Keratinocyte (primary cell): ENCODE data around the gene ACAD11. TPM values are rescaled to one million over a fixed set of nuclear protein-coding genes. Genes with fewer than 3 reads are reported as not detected.
"Not testable (repeated sequence)": the region's sequence is repeated elsewhere in the genome, so short reads cannot be mapped to it uniquely, and the experiment has no call there.

Source experiments
- DNase-seq: peaks from one replicate; pipeline ENCODE4 v3.0.0-alpha.2; 2011; ENCODE audit warnings: low read depth, missing footprints, low spot score
- FAIRE-seq: peaks from 2 replicates; lab custom pipeline; 2011; peaks lifted over from hg19 to GRCh38; lab: Jason Lieb, UNC
- H2AFZ ChIP-seq: 2 replicates; pipeline ENCODE4 v1.6.0; 2012; ENCODE audit warnings: low read length, control low read depth, inconsistent platforms; ENCODE audit not compliant: control insufficient read depth
- H3K27ac ChIP-seq: 2 replicates; pipeline ENCODE4 v1.5.1; 2011; ENCODE audit warnings: low read length; ENCODE audit not compliant: control insufficient read depth, insufficient read depth
- H3K27me3 ChIP-seq: 3 replicates; pipeline ENCODE4 v1.6.0; 2011; ENCODE audit warnings: low read length; ENCODE audit not compliant: control insufficient read depth, insufficient read depth; ENCODE audit errors: extremely low read depth
- H3K36me3 ChIP-seq, 2 experiments: 2 replicates in 1 of 2; 3 replicates in 1 of 2; pipeline ENCODE4 v1.5.1; 2011; ENCODE audit warnings: low read length in 2 of 2, mild to moderate bottlenecking in 1 of 2; ENCODE audit not compliant: control insufficient read depth in 2 of 2, insufficient read depth in 2 of 2; ENCODE audit errors: extremely low read depth in 1 of 2
- H3K4me1 ChIP-seq: 3 replicates; pipeline ENCODE4 v1.5.1; 2011; ENCODE audit warnings: low read length; ENCODE audit not compliant: control insufficient read depth, insufficient read depth; ENCODE audit errors: extremely low read depth
- H3K4me2 ChIP-seq: 3 replicates; pipeline ENCODE4 v1.6.0; 2011; ENCODE audit warnings: low read depth, low read length; ENCODE audit not compliant: control insufficient read depth, insufficient read depth; ENCODE audit errors: extremely low read depth
- H3K4me3 ChIP-seq, 3 experiments: fragments of 200-600 bp in 1 of 3; sonication (generic) in 1 of 3; 2 replicates in 2 of 3; 3 replicates in 1 of 3; pipeline ENCODE4 v1.5.1; 2011 to 2016; ENCODE audit warnings: low read length in 3 of 3, mild to moderate bottlenecking in 3 of 3, control low read depth in 2 of 3, inconsistent platforms in 1 of 3, low read depth in 1 of 3, mixed read lengths in 1 of 3, mixed run types in 1 of 3, moderate library complexity in 1 of 3; ENCODE audit not compliant: control insufficient read depth in 2 of 3, insufficient read depth in 2 of 3; ENCODE audit errors: extremely low read depth in 1 of 3
- H3K79me2 ChIP-seq: 2 replicates; pipeline ENCODE4 v1.6.0; 2012; ENCODE audit warnings: low read length; ENCODE audit not compliant: control insufficient read depth, insufficient read depth
- H3K9ac ChIP-seq: 3 replicates; pipeline ENCODE4 v1.6.0; 2011; ENCODE audit warnings: low read length; ENCODE audit not compliant: control insufficient read depth, insufficient read depth; ENCODE audit errors: extremely low read depth
- H3K9me1 ChIP-seq: 3 replicates; pipeline ENCODE4 v1.6.0; 2011; ENCODE audit warnings: low read length; ENCODE audit not compliant: control insufficient read depth, insufficient read depth; ENCODE audit errors: extremely low read depth
- H3K9me3 ChIP-seq: 2 replicates; pipeline ENCODE4 v1.5.1; 2012; ENCODE audit warnings: low read depth, low read length; ENCODE audit not compliant: control insufficient read depth
- H4K20me1 ChIP-seq: 3 replicates; pipeline ENCODE4 v1.6.0; 2011; ENCODE audit warnings: low read length; ENCODE audit not compliant: control insufficient read depth, insufficient read depth; ENCODE audit errors: extremely low read depth
- EZH2 ChIP-seq: IDR thresholded peaks from one replicate; pipeline ENCODE4 v1.6.1; 2012; ENCODE audit warnings: inconsistent platforms, mild to moderate bottlenecking, low read length, moderate library complexity
- dilution Hi-C: fragments of 300-500 bp; cut with MboI; formaldehyde crosslinking; loops from one replicate; pipeline ENCODE4 v1.7.0; 2020; ENCODE audit warnings: low sequenced_read_pairs; ENCODE audit not compliant: extremely low pct_ligation_motif_present
- polyA plus RNA-seq, 5 experiments: library from polyadenylated mRNA; depleted of rRNA in 3 of 5; stranded (reverse) in 3 of 5; stranded (forward) in 1 of 5; unstranded in 1 of 5; fragments of >200 nt; gene quantifications; 1 replicate in 1 of 5; 2 replicates in 3 of 5; 3 replicates in 1 of 5; pipeline versions ENCODE4 v1.2.1 to v1.2.3, GENCODE V29; 2011 to 2012; ENCODE audit warnings: missing spikeins in 2 of 5, low read depth in 1 of 5, low replicate concordance in 1 of 5
- TF ChIP-seq, protein P1 (sequence below), 3 experiments: IDR thresholded peaks in 1 of 3; conservative IDR thresholded peaks in 1 of 3; optimal IDR thresholded peaks in 1 of 3; 2 replicates in 2 of 3; 3 replicates in 1 of 3; pipeline versions ENCODE3 to v1.5.1; 2011; ENCODE audit warnings: low read length in 3 of 3, mild to moderate bottlenecking in 3 of 3, moderate library complexity in 2 of 3, control low read depth in 1 of 3, inconsistent platforms in 1 of 3; ENCODE audit not compliant: insufficient read depth in 2 of 3; ENCODE audit errors: extremely low read depth in 1 of 3

The ACAD11 gene
- polyA plus RNA-seq, 1 donor (not counting 4 experiments of a cell fraction or from before 2014, with no cell fraction given), result 32.1 TPM

GRCh38 chr3:132556508-132557159, 103.0 kb downstream of the ACAD11 start:
- no peak for FAIRE-seq
- no peak overlapping the region for H3K4me2 ChIP-seq
- H3K9ac ChIP-seq, result no peak overlapping the region
- H3K9me3 ChIP-seq, result no peaks in the 10 kb centered on the region
- H3K27me3 ChIP-seq, result no peaks in the 10 kb centered on the region
- no peak overlapping the region for H3K4me3 ChIP-seq
- H3K27ac ChIP-seq, result no peak overlapping the region
- no peak overlapping the region for H2AFZ ChIP-seq
- TF ChIP-seq, protein P1, sequence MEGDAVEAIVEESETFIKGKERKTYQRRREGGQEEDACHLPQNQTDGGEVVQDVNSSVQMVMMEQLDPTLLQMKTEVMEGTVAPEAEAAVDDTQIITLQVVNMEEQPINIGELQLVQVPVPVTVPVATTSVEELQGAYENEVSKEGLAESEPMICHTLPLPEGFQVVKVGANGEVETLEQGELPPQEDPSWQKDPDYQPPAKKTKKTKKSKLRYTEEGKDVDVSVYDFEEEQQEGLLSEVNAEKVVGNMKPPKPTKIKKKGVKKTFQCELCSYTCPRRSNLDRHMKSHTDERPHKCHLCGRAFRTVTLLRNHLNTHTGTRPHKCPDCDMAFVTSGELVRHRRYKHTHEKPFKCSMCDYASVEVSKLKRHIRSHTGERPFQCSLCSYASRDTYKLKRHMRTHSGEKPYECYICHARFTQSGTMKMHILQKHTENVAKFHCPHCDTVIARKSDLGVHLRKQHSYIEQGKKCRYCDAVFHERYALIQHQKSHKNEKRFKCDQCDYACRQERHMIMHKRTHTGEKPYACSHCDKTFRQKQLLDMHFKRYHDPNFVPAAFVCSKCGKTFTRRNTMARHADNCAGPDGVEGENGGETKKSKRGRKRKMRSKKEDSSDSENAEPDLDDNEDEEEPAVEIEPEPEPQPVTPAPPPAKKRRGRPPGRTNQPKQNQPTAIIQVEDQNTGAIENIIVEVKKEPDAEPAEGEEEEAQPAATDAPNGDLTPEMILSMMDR (optimal IDR thresholded peaks at IDR 0.05 in 1 of 3, IDR thresholded peaks at IDR 0.05 in 1 of 3, conservative IDR thresholded peaks at IDR 0.05 in 1 of 3; ENCODE audit: extremely low read depth in 1 of 3, insufficient read depth in 2 of 3, low read length in 3 of 3), result no peak
- no peak for TF ChIP-seq EZH2
- dilution Hi-C loops, result no loop called here
- no peaks in the 10 kb centered on the region for H3K79me2 ChIP-seq
- DNase-seq, result no peak
- no peaks in the 10 kb centered on the region for H3K4me1 ChIP-seq
- no peaks in the 10 kb centered on the region for H4K20me1 ChIP-seq
- no peaks in the 10 kb centered on the region for H3K9me1 ChIP-seq
- peaks cover 0 to 1% of the 10 kb centered on the region in 2 experiments for H3K36me3 ChIP-seq

GRCh38 chr3:132556036-132556386, 103.6 kb downstream of the ACAD11 start:
- H3K27ac ChIP-seq, H3K9me1 ChIP-seq, H3K27me3 ChIP-seq, H2AFZ ChIP-seq, FAIRE-seq, H3K36me3 ChIP-seq, H3K4me1 ChIP-seq, H3K4me3 ChIP-seq, dilution Hi-C loops, H3K4me2 ChIP-seq, H3K9me3 ChIP-seq, H3K79me2 ChIP-seq, DNase-seq, H4K20me1 ChIP-seq, H3K9ac ChIP-seq: not testable (repeated sequence)
